Measurements from ENCODE around the gene ORM1.

ORM1 gene

GRCh38 chr9:114287001-114287762, 35.7 kb upstream of the ORM1 start:
- H3K4me3 ChIP-seq (ENCODE audit: low read depth, low read length) = no peak overlapping the region

DNA sequence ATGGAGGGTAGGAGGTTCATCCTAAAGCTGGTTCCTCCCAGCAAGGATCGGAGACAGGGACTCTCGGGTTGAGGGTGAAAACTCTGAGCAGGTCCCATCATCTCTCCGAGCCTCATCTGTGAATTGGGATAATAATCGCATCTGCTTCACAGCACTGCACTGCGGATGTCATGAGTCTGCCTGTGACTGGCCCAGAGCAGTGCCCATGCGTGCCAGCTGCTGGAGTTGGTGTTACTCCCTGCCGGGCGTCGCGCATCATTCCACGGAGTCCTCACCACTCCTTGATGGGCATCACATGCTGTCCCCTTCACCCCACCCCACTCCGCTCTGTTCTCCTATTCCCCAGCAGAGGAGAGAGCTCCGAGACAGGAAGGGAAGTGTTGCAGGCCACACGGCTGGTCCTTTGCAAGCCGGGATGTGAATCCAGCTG, 35.1 kb upstream of the ORM1 start:
- H3K4me3 ChIP-seq (ENCODE audit: low read depth, low read length) = no peak overlapping the region

DNA sequence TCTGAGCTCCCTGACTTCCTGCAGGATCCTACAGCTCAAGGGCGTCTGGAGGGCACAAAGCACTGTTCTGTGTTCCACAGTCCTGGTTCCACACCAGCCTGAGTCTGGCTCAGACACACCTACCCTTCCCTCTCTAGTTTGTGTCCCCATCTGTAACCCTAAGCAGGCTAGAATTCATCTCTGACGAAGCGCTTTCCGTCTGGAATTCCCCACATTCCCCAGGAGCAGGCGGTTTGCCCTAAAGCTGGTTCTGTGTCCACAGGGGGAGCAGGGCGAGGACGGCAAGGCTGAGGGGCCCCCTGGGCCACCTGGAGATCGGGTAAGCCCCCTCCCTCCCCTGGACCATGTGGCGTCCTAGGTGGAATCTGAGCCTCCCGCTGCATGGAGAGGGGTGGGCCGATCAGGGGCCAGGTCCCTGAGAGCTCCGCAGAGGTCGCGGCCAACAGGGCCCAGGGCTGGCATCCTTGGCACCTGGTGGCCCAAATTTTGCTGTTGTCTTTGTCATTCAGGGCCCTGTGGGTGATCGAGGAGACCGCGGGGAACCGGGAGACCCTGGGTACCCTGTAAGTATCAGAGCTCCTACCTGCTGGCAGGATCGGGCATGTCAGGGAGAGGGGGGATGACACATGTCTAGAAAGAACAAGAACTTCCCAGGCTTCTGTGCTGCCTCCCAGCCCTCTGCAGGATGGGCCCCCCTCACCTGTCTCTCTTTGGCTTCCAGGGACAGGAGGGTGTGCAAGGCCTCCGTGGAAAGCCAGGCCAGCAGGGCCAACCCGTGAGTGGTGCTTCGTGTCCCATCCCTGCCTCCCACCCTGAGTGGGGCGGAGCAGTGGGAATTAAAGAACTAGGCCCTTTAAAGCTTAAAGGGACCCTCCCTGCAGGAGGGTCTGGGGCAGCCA, 34.5 kb upstream of the ORM1 start:
- H3K4me3 ChIP-seq (ENCODE audit: low read depth, low read length) = no peak overlapping the region

DNA sequence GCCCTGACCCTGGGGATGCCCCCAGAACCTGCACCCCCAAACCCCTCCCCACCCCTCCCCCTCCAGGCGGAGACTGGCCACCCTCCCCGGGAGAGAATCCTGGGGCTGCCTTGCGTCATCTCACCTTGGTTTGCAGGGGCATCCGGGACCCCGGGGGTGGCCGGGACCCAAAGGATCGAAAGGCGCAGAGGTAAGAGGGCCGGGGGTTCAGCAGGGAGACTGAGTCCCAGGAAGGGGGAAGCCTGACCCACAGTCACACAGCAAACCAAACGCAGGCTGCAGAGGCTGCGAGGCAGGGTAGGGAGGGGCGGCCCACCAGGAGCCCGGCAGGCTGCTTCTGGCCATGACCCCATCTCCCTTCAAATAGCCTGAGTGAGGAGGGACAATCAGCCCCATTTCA, 33.8 kb upstream of the ORM1 start:
- no peak overlapping the region for H3K4me3 ChIP-seq (ENCODE audit: low read depth, low read length)

DNA sequence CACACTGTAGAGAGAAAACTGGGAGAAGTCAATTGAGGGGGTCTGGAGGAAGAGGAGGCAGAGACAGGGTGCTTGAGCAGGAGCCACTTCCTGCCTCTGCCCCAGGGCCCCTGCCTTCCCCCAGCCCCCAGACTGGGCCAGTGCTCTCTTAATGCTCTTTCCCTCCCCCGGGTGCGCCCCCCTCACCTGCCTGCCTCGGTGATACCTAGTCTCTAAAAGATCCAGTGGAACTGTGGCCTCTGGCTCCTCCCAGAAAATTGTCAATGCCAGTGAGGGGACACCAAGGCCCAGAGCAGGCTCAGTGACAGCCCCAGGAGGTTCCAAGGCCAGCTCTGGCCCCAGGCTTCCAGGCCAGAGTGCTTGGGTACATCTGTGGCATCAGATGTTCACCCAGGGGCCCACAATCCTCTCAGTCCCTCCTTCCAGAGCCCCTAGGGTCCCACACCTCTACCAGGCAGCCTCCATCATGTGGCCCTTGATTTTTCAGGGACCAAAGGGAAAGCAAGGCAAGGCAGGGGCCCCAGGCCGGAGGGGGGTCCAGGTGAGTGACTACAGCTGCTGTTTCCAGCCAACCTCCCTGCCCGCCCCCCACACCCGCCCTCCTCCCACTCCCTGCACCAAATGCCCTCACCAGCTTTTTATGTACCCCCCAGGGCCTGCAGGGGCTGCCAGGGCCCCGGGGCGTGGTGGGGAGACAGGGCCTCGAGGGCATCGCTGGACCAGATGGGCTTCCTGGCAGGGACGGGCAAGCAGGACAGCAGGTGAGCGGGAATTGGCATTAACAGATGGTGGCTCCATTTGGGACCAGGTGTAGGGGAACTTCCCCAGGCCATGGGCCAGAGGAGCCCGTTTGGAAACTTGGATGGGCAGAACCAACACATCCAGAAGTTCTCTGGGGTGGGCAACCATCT, 33.1 kb upstream of the ORM1 start:
- H3K4me3 ChIP-seq (ENCODE audit: low read depth, low read length) = no peak overlapping the region

DNA sequence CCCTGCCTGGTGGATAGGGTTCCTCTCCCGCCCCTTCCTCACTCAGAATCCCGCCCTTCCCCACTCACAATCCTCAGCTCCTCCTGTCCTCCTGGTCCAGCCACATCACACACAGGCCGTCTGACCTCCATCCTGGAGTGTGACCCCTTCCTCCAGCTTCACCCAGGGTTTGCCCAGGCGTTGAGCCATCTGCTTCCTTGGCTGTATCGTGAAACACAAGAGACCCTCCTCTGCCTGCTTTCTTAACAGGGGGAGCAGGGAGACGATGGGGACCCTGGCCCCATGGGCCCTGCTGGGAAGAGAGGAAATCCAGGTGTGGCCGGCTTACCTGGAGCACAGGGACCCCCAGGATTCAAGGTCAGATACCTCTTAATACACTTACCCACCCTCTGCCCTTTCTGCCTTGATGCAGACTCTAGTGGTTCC, 32.3 kb upstream of the ORM1 start:
- no peak overlapping the region for H3K4me3 ChIP-seq (ENCODE audit: low read depth, low read length)

DNA sequence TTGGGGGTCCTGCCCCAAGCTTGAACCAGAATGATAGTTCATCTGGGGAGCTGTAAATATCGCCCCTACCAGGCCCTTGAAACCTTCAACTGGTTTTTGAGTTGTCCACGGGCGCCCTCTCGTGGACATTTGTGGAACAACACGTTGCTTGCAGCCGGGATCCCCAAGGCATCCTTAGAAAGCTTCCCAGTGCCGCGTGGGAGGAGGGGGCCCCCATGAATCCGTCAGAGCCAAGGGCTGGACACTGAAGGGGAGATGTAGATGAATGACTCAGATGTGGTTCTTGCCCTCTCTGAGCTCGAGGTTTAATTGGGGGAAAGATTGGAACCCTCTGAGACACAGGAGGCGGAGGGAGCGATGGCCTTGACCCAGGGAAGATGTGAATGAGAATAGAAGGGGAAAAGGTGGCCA, 31.8 kb upstream of the ORM1 start:
- H3K4me3 ChIP-seq (ENCODE audit: low read depth, low read length) = no peak overlapping the region

DNA sequence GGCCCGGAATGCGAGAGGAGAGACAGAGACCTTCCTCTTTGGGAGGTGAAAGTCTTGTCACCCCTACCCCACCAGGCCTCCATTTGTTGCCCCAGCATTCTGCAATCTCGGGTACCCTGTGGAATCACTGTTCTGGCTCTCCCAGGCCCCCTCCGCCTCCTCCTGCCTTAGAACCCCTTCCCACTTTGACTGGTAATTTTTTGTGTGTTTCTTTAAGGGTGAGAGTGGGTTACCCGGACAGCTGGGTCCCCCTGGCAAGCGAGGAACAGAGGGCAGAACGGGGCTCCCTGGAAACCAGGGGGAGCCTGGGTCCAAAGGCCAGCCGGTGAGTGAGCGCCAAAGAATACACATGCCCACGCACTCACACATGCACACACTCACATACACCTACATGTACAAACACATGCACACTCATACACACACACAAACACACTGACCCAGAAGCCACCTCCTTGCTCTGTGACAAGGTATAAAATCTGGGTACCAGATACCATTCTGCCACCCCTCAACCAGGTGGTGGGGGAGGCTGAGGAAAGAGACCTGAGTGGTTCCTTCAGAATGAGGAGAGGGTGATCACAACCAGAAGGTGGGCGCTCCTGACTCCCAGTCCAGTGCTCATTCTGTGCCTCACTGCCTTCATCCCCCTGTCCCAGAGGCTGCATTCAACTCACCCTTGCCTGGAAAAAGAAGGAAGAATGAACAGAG, 30.9 kb upstream of the ORM1 start:
- H3K4me3 ChIP-seq (ENCODE audit: low read depth, low read length) = no peak overlapping the region

DNA sequence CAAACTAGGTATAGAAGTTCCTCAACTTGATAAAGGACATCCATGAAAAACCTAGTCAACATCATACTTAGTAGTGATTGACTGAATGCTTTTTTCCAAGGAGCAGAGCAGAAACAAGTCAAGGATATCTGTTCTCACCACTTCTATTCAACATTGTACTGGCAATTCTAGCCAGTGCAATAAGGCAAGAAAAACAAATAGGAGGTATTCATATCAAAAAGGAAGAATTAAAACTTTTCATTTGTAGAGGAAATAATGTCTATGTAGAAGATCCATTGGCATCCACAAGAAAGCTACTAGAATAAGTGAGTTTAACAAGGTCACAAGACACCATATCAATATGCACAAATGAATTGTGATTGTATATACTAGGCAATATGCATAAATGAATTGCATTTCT, 28.2 kb upstream of the ORM1 start:
- H3K4me3 ChIP-seq (ENCODE audit: low read depth, low read length) = no peak overlapping the region

GRCh38 chr9:114296338-114296737, 26.6 kb upstream of the ORM1 start:
- H3K4me3 ChIP-seq (ENCODE audit: low read depth, low read length) = no peak overlapping the region

GRCh38 chr9:114299286-114300152, 23.4 kb upstream of the ORM1 start:
- no peak overlapping the region for H3K4me3 ChIP-seq (ENCODE audit: low read depth, low read length)

GRCh38 chr9:114300153-114300845, 22.6 kb upstream of the ORM1 start:
- H3K4me3 ChIP-seq (ENCODE audit: low read depth, low read length) = no peak overlapping the region

DNA sequence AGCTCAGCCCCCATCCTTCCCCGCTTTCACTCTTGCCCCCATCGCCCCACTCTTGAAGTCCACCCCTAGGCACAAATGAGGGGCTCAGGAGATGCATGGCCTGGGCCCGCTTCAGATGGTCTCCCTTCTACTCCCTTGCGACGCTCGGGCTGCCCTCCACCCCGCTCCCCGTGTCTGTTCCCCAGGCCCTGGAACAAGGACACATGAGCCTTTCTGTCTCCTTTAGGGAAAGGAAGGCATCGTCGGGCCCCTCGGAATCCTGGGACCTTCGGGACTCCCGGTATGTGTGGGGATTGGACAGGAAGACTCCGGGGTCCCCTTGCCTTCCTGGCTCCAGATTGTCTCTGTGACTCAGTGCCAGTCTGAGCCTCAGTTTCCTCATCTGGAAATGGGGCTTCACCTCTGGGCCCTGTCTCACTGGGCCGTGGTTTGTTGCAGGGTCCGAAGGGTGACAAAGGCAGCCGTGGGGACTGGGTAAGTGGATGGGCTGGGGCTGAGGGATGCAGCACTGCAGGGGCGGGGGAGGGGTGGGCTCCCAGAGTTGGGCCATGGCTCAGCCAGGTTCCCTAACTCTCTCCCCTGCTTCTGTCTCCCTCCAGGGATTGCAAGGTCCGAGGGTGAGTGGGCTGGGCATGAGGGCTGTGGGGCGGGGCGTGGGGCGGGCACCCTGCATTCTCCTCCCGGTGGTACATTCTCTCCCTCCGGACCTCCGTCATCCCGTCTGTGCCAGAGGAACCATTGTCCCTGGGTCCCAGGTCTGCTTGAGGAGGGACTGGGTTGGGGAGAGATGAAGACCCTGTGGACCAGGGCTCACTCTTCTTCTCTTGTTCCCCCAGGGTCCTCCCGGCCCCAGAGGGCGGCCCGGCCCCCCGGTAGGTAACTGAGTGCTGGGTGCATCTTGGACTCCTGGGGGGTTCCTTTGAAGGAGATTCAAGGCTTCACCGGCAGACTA, 21.8 kb upstream of the ORM1 start:
- H3K4me3 ChIP-seq (ENCODE audit: low read depth, low read length) = no peak overlapping the region

- H3K4me3 ChIP-seq (ENCODE audit: low read depth, low read length) = no peak overlapping the region
Measured at GRCh38 chr9:114301798-114302565, 20.9 kb upstream of the ORM1 start.

DNA sequence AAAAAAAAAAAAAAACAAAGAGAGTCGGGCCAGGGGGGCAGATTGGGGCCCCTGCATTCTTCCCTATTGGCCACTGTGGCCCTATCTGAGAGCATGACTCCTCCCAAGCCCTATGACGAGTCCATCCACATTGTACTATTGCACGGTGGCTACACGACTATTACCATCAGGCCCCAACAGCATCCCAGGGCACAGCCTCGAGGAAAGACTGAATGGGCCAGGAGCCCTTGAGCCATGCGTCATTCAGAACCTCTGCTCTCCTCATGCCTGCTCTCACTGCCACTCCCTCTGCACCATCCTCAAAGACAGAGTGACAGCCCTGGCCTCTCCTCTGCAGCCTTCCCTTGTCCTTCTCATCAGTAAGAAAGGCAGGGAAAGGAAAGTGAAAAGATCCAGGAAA, 20.2 kb upstream of the ORM1 start:
- no peak overlapping the region for H3K4me3 ChIP-seq (ENCODE audit: low read depth, low read length)

DNA sequence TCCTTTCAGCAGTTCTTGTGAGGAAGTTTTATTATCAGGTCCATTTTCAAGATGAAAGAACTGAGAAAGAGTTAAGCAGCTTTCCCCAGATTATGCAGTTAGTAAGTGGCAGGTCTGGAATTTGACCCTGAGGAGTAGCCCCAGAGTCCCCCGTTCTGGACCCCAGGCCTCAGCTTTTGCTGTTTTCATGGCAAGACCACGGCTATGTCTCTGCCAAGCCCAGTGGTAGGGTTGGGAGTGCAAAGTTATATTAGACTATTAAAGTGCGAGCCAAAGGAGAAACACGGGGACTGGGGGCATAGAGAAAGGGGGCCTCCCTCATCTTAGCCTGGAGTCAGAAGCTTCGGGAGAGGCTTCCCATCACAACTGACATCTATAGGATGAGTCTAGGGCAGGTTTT, 19.3 kb upstream of the ORM1 start:
- no peak overlapping the region for H3K4me3 ChIP-seq (ENCODE audit: low read depth, low read length)

GRCh38 chr9:114303977-114304376, 18.9 kb upstream of the ORM1 start:
- H3K4me3 ChIP-seq (ENCODE audit: low read depth, low read length) = no peak overlapping the region

Data from iPS-11a (cell line).